ENCODE measurements around the gene RASSF10. TPM values are rescaled to one million over a fixed set of nuclear protein-coding genes. Genes with fewer than 3 reads are reported as not detected.

RASSF10 gene
- total RNA-seq, 1 experiment from 2014 or later, result not detected

DNA sequence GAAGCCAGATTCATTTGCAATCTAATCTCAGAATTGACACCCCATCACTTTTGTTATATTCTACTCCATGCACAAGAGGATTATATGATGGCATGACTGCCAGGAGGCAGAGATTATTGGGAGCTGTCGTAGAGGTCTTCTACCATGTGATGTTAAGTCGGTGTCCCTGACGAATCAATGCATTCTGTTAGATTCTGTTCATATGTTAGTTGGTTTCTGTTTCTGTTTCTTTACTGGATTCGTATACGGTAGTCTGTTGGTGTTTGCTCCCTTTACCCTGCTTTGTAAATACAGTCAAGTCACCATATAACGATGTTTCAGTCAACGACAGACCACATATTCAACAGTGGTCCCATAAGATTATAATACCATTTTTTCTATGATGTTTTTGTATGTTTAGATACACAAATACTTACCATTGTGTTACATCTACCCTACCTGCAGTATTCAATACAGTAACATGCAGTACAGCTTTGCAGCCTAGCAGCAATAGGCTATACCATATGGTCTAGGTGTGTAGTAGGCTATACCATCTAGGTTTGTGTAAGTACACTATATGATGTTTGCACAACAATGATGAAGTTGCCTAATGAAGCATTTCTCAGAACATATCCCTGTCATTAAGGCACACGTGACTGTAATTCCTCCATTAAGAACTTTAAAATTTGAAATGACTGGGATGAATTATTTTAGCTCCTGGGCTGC, 22.8 kb upstream of the RASSF10 start:
- BruUV-seq (replicated peaks), result no TSS peak
- H3F3A ChIP-seq (ENCODE audit: low read length, unreplicated experiment), result no peaks in the 10 kb centered on the region
- no peak for ATAC-seq
- H3K9me2 ChIP-seq (replicated peaks; ENCODE audit: low read length), result no peaks in the 10 kb centered on the region
- H3K79me2 ChIP-seq (ENCODE audit: low read length), result no peaks in the 10 kb centered on the region
- H3K36me3 ChIP-seq (ENCODE audit: low read depth, low read length), result no peaks in the 10 kb centered on the region
- no peaks in the 10 kb centered on the region for H3K27me3 ChIP-seq (ENCODE audit: low read length)
- no peak overlapping the region for H3K9ac ChIP-seq (ENCODE audit: low read length)
- intact Hi-C loops (cut with micrococcal nuclease), result no loop called here
- H3K9me3 ChIP-seq (ENCODE audit: low read length), result no peaks in the 10 kb centered on the region
- no peaks in the 10 kb centered on the region for H4K20me1 ChIP-seq (ENCODE audit: low read length)
- POLR2A ChIA-PET (ENCODE audit: unreplicated experiment), result interaction anchor here (0.7 kb wide), 1 partner anchor 1039 kb away, joined by 4 read pairs; no protein-coding TSS in a partner anchor
- no peaks in the 10 kb centered on the region for H3K4me1 ChIP-seq (ENCODE audit: insufficient read depth, low read length)
- no peak overlapping the region for H2AFZ ChIP-seq (ENCODE audit: low read length)
- no peak for TF ChIP-seq EZH2phosphoT487 (IDR thresholded peaks at IDR 0.05; ENCODE audit: borderline replicate concordance, low read length)
- TF ChIP-seq, protein P1, sequence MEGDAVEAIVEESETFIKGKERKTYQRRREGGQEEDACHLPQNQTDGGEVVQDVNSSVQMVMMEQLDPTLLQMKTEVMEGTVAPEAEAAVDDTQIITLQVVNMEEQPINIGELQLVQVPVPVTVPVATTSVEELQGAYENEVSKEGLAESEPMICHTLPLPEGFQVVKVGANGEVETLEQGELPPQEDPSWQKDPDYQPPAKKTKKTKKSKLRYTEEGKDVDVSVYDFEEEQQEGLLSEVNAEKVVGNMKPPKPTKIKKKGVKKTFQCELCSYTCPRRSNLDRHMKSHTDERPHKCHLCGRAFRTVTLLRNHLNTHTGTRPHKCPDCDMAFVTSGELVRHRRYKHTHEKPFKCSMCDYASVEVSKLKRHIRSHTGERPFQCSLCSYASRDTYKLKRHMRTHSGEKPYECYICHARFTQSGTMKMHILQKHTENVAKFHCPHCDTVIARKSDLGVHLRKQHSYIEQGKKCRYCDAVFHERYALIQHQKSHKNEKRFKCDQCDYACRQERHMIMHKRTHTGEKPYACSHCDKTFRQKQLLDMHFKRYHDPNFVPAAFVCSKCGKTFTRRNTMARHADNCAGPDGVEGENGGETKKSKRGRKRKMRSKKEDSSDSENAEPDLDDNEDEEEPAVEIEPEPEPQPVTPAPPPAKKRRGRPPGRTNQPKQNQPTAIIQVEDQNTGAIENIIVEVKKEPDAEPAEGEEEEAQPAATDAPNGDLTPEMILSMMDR (conservative IDR thresholded peaks at IDR 0.05; ENCODE audit: low read depth, low read length), result no peak
- no peak for DNase-seq
- H3K4me3 ChIP-seq (ENCODE audit: low read length), result no peak overlapping the region
- H3K4me2 ChIP-seq (ENCODE audit: low read length), result no peak overlapping the region
- no peak overlapping the region for H3K27ac ChIP-seq (ENCODE audit: low read length)
- CTCF ChIA-PET, result no interaction called here

DNA sequence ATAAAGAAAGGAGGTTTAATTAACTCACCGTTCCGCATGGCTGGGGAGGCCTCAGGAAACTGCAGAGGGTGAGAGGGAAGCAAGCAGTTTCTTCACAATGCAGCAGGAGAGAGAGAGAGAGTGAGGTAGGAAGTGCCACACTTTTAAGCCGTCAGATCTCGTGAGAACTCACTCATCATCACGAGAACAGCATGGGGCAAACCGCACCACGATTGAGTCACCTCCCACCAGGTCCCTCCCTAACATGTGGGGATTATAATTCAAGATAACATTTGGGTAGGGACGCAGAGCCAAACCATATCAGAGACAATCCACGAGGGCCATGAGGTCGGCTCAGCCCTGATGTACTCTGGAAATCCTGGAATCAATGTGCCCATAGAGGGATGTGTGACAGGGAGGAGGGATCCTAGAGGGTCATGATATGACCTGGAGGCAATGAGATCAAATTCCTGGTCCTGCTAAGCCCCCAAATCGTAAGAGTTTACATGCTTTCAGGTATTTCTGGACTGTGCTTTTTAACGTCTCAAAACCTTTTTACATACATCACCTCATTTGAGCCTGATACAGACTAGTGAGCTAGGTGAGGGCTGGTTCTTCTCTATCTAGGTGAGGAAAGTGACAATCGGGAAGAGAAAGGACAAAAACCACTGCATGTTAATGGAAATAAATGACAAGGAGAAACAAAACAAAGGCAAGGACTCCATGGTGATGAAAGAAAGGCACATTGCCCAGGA, 19.5 kb upstream of the RASSF10 start:
- ATAC-seq, result no peak
- Histone ChIP-seq H3K4me3 (ENCODE audit: low read length) (no peak overlapping the region), H3K9me2 (replicated peaks; ENCODE audit: low read length) (no peaks in the 10 kb centered on the region), H3K79me2 (ENCODE audit: low read length) (no peaks in the 10 kb centered on the region), H3K9me3 (ENCODE audit: low read length) (no peaks in the 10 kb centered on the region), H3K4me2 (ENCODE audit: low read length) (no peak overlapping the region), H3F3A (ENCODE audit: low read length, unreplicated experiment) (no peaks in the 10 kb centered on the region), H3K9ac (ENCODE audit: low read length) (no peak overlapping the region), H3K4me1 (ENCODE audit: insufficient read depth, low read length) (peaks cover 11% of the 10 kb centered on the region), H4K20me1 (ENCODE audit: low read length) (no peaks in the 10 kb centered on the region), H3K27me3 (ENCODE audit: low read length) (no peaks in the 10 kb centered on the region), H3K36me3 (ENCODE audit: low read depth, low read length) (no peaks in the 10 kb centered on the region), H2AFZ (ENCODE audit: low read length) (no peak overlapping the region), H3K27ac (ENCODE audit: low read length) (no peak overlapping the region)
- no TSS peak for BruUV-seq (replicated peaks)
- no peak for DNase-seq
- intact Hi-C loops (cut with micrococcal nuclease), result no loop called here
- POLR2A ChIA-PET (ENCODE audit: unreplicated experiment), result no interaction called here
- TF ChIP-seq EZH2 (IDR thresholded peaks at IDR 0.05; ENCODE audit: low read length, unreplicated experiment) (no peak), EZH2phosphoT487 (IDR thresholded peaks at IDR 0.05; ENCODE audit: borderline replicate concordance, low read length) (no peak)
- TF ChIP-seq, protein P1 (conservative IDR thresholded peaks at IDR 0.05; ENCODE audit: low read depth, low read length), result no peak
- CTCF ChIA-PET, result no interaction called here

DNA sequence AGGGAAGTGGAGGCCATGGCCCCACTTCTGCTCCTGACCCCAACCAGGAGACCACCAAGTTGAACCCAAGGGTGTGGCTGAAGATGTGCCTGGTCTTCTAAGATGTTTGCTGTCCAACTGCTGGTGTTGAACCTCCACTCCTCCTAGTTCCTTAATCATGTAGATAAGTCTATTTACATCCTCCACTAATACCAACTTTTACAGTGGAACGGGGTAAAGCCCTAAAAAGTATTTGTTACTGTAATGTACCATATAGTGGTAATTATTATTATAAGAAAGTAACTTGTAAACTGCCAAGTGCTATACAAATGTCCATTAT, 19.0 kb upstream of the RASSF10 start:
- no peak overlapping the region for H2AFZ ChIP-seq (ENCODE audit: low read length)
- H3K9me3 ChIP-seq (ENCODE audit: low read length), result no peaks in the 10 kb centered on the region
- H3K27ac ChIP-seq (ENCODE audit: low read length), result no peak overlapping the region
- H3K36me3 ChIP-seq (ENCODE audit: low read depth, low read length), result no peaks in the 10 kb centered on the region
- ChIA-PET POLR2A (ENCODE audit: unreplicated experiment) (no interaction called here), CTCF (no interaction called here)
- no TSS peak for BruUV-seq (replicated peaks)
- H3K79me2 ChIP-seq (ENCODE audit: low read length), result no peaks in the 10 kb centered on the region
- no peaks in the 10 kb centered on the region for H4K20me1 ChIP-seq (ENCODE audit: low read length)
- H3F3A ChIP-seq (ENCODE audit: low read length, unreplicated experiment), result no peaks in the 10 kb centered on the region
- TF ChIP-seq EZH2 (IDR thresholded peaks at IDR 0.05; ENCODE audit: low read length, unreplicated experiment) (no peak), EZH2phosphoT487 (IDR thresholded peaks at IDR 0.05; ENCODE audit: borderline replicate concordance, low read length) (no peak)
- TF ChIP-seq, protein P1 (conservative IDR thresholded peaks at IDR 0.05; ENCODE audit: low read depth, low read length), result no peak
- no peaks in the 10 kb centered on the region for H3K27me3 ChIP-seq (ENCODE audit: low read length)
- intact Hi-C loops (cut with micrococcal nuclease), result no loop called here
- ATAC-seq, result no peak
- H3K4me1 ChIP-seq (ENCODE audit: insufficient read depth, low read length), result peaks cover 11% of the 10 kb centered on the region
- no peak overlapping the region for H3K9ac ChIP-seq (ENCODE audit: low read length)
- H3K9me2 ChIP-seq (replicated peaks; ENCODE audit: low read length), result no peaks in the 10 kb centered on the region
- no peak overlapping the region for H3K4me3 ChIP-seq (ENCODE audit: low read length)
- no peak overlapping the region for H3K4me2 ChIP-seq (ENCODE audit: low read length)
- DNase-seq, result no peak

Data from PC-3 (cell line).